ENCODE data around the gene SYTL3. TPM values are rescaled to one million over a fixed set of nuclear protein-coding genes. Genes with fewer than 3 reads are reported as not detected.

The SYTL3 gene
- total and polyA plus RNA-seq, 2 of the 8 experiments (the other 6 are each of a cell fraction or from before 2014, with no cell fraction given) = 0.27 to 0.99 TPM

- CTCF ChIA-PET (ENCODE audit: partially characterized antibody) = interaction anchor here (0.6 to 5.2 kb wide), 25 partner anchors 10 to 404 kb away, joined by 3 to 42 read pairs (median 4); partner anchors contain the start of gene RSPH3
- H2BK15ac ChIP-seq (ENCODE audit: low read length) = no peak overlapping the region
- peaks cover 2% of the 10 kb centered on the region; the same call in 1 of the 2 replicates for H3K23me2 ChIP-seq (ENCODE audit: low read depth, low read length)
- no peak overlapping the region for H3K4ac ChIP-seq (replicated peaks; ENCODE audit: insufficient read length, low read depth, low read length)
- no peaks in the 10 kb centered on the region for H3K9me3 ChIP-seq (ENCODE audit: insufficient read depth in 2 of 2, low read depth in 1 of 2, low read length in 1 of 2)
- no peak overlapping the region for H3K14ac ChIP-seq (ENCODE audit: insufficient read length)
- peaks cover 0 to 4% (median 1%) of the 10 kb centered on the region in 4 experiments; a peak in 1 of 7 replicates for H3K4me1 ChIP-seq (replicated peaks in 1 of 4; ENCODE audit: control insufficient read depth in 3 of 4, insufficient read depth in 4 of 4, low read length in 3 of 4)
- no peak overlapping the region for H3K9ac ChIP-seq (replicated peaks in 1 of 4; ENCODE audit: extremely low read depth in 1 of 4, low read depth in 3 of 4, low read length in 3 of 4)
- no peak overlapping the region; the same call in 1 of the 2 replicates for H3K18ac ChIP-seq (ENCODE audit: extremely low read depth, low read length)
- no peak overlapping the region for H3K56ac ChIP-seq (replicated peaks; ENCODE audit: insufficient read length, low read depth, low read length)
- DNase-seq (ENCODE audit: low read depth in 1 of 2, low spot score in 2 of 2) = no peak
- no peak overlapping the region for H3K4me2 ChIP-seq (ENCODE audit: insufficient read depth in 1 of 2, low read depth in 2 of 2, low read length in 2 of 2)
- H2AK5ac ChIP-seq (ENCODE audit: low read depth, low read length) = no peak overlapping the region
- H2BK5ac ChIP-seq (ENCODE audit: low read depth, low read length) = no peak overlapping the region
- H4K5ac ChIP-seq (ENCODE audit: insufficient read length, low read depth, low read length) = no peak overlapping the region
- no peak overlapping the region for H2BK120ac ChIP-seq (replicated peaks; ENCODE audit: low read depth, low read length)
- no peak overlapping the region for H4K8ac ChIP-seq (ENCODE audit: extremely low read depth, insufficient read depth, low read length)
- no peaks in the 10 kb centered on the region for H4K20me1 ChIP-seq (replicated peaks in 1 of 2; ENCODE audit: control insufficient read depth in 1 of 2, insufficient read depth in 2 of 2, low read length in 2 of 2)
- no peaks in the 10 kb centered on the region for H3K27me3 ChIP-seq (replicated peaks in 1 of 4; ENCODE audit: control insufficient read depth in 3 of 4, extremely low read depth in 1 of 4, insufficient read depth in 3 of 4, low read length in 3 of 4)
- 87% methylated on average over 13 of the region's 14 CpGs; no CpG with 5 or more reads in 1 of the 2 experiments for WGBS, 2 experiments (ENCODE audit: extremely low coverage in 1 of 2, insufficient coverage in 1 of 2, insufficient read length in 1 of 2, insufficient replicate concordance in 2 of 2, low coverage in 1 of 2, low lambda C conversion rate in 2 of 2, missing lambda C conversion rate in 1 of 2)
- TF ChIP-seq CHD1 (IDR thresholded peaks at IDR 0.05; ENCODE audit: low read depth, low read length) (no peak), KDM1A (IDR thresholded peaks at IDR 0.05; ENCODE audit: borderline replicate concordance, low read length) (no peak), ZNF274 (IDR thresholded peaks at IDR 0.05; ENCODE audit: borderline replicate concordance, extremely low read depth, low read length) (no peak), NRF1 (IDR thresholded peaks at IDR 0.05; ENCODE audit: low read depth, low read length) (no peak), PHF8 (conservative IDR thresholded peaks at IDR 0.05; ENCODE audit: low read depth, low read length) (no peak), SP2 (IDR thresholded peaks at IDR 0.05; ENCODE audit: low read length) (no peak), TBP (IDR thresholded peaks at IDR 0.05; ENCODE audit: low read depth, low read length) (no peak), TAF1 (IDR thresholded peaks at IDR 0.05; ENCODE audit: low read depth, low read length) (no peak), MAFK (IDR thresholded peaks at IDR 0.05; ENCODE audit: low read depth, low read length) (no peak)
- H3K79me1 ChIP-seq (ENCODE audit: low read depth, low read length) = no peaks in the 10 kb centered on the region
- no peak overlapping the region for H2AFZ ChIP-seq (ENCODE audit: low read length)
- no peak overlapping the region for H2BK12ac ChIP-seq (ENCODE audit: low read depth, low read length)
- H4K91ac ChIP-seq (replicated peaks; ENCODE audit: insufficient read length, low read length) = no peak overlapping the region
- H2BK20ac ChIP-seq (ENCODE audit: low read length) = no peak overlapping the region
- no peaks in the 10 kb centered on the region for H3K79me2 ChIP-seq (ENCODE audit: control insufficient read depth in 1 of 2, insufficient read depth in 2 of 2, low read length in 2 of 2)
- no peak for FAIRE-seq
- H3K27ac ChIP-seq (ENCODE audit: low read depth, low read length) = no peak overlapping the region
- H3K23ac ChIP-seq (ENCODE audit: insufficient read length) = no peak overlapping the region
- no peaks in the 10 kb centered on the region for H3K36me3 ChIP-seq (ENCODE audit: control insufficient read depth in 2 of 4, insufficient read depth in 4 of 4, low read length in 3 of 4)
- POLR2A ChIA-PET (ENCODE audit: partially characterized antibody) = no interaction called here
- no peak overlapping the region for H3K4me3 ChIP-seq (ENCODE audit: extremely low read depth in 1 of 4, insufficient read depth in 2 of 4, low read depth in 3 of 4, low read length in 4 of 4)
Observed at GRCh38 chr6:158703111-158703836, 53.4 kb downstream of the SYTL3 start.
